Measurements from ENCODE around the gene FOXL2NB. TPM values are rescaled to one million over a fixed set of nuclear protein-coding genes. Genes with fewer than 3 reads are reported as not detected.

Gene FOXL2NB
- total and polyA plus RNA-seq, 2 donors from 2014 or later = not detected

DNA sequence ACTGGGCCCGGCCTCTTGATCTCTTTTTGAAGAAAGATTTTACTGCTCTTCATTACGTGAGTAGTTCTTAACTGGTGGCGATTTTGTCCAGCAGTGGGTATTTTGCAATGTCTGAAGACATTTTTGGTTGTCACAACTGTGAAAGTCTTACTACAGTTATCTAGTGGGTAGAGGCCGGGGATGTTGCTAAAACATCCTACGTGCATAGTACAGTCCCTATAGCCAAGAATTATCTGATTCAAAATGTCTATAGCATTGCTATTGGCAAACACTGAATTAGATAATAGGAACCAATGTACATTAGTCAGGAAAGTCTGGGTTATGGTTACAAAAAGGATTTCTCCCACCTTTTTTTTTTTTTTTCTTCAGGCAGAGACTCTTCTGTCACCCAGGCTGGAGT is 38.2 kb upstream of the FOXL2NB start:
- Histone ChIP-seq H3K9ac (ENCODE audit: low read length in 3 of 3) (no peak overlapping the region), H3K27ac (ENCODE audit: low read depth in 2 of 2, low read length in 2 of 2) (no peak overlapping the region), H3K27me3 (ENCODE audit: control insufficient read depth, insufficient read depth, low read length) (no peaks in the 10 kb centered on the region), H3K4me1 (ENCODE audit: control insufficient read depth in 2 of 3, insufficient read depth in 2 of 3, low read depth in 1 of 3, low read length in 3 of 3) (no peaks in the 10 kb centered on the region), H3K9me3 (ENCODE audit: control insufficient read depth in 2 of 3, insufficient read depth in 1 of 3, low read length in 3 of 3) (no peaks in the 10 kb centered on the region), H3K4me3 (ENCODE audit: low read length in 3 of 3) (no peak overlapping the region), H3K36me3 (ENCODE audit: control insufficient read depth in 2 of 3, insufficient read depth in 3 of 3, low read length in 3 of 3) (no peaks in the 10 kb centered on the region)
- TF ChIP-seq, protein P1, sequence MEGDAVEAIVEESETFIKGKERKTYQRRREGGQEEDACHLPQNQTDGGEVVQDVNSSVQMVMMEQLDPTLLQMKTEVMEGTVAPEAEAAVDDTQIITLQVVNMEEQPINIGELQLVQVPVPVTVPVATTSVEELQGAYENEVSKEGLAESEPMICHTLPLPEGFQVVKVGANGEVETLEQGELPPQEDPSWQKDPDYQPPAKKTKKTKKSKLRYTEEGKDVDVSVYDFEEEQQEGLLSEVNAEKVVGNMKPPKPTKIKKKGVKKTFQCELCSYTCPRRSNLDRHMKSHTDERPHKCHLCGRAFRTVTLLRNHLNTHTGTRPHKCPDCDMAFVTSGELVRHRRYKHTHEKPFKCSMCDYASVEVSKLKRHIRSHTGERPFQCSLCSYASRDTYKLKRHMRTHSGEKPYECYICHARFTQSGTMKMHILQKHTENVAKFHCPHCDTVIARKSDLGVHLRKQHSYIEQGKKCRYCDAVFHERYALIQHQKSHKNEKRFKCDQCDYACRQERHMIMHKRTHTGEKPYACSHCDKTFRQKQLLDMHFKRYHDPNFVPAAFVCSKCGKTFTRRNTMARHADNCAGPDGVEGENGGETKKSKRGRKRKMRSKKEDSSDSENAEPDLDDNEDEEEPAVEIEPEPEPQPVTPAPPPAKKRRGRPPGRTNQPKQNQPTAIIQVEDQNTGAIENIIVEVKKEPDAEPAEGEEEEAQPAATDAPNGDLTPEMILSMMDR (IDR thresholded peaks at IDR 0.05; ENCODE audit: borderline replicate concordance, extremely low read depth, insufficient read depth) = no peak
- FAIRE-seq (no peak), DNase-seq (no peak)
- intact Hi-C loops (cut with DNase I) = no loop called here

DNA sequence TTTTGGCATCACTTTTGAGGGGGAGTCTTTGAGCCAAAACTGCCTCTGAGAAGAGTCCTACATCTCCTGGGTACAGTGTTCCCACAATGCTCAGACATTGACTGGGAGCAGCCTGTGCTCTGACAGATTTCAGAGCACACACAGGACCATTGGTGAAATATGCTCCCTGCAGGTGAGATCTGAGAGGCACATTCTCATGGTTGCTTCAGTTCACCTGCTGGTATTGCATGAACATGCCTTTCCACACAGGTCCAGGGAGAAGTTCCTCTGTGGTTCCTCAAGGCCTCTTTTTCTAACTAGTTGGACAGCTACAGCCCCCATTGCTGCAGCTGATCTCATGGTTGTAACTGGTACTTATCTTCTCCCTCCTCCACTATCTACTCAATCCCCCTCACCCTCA is 37.1 kb upstream of the FOXL2NB start:
- H3K9me3 ChIP-seq (ENCODE audit: control insufficient read depth in 2 of 3, insufficient read depth in 1 of 3, low read length in 3 of 3) = no peaks in the 10 kb centered on the region
- no peak overlapping the region for H3K27ac ChIP-seq (ENCODE audit: low read depth in 2 of 2, low read length in 2 of 2)
- no peaks in the 10 kb centered on the region for H3K36me3 ChIP-seq (ENCODE audit: control insufficient read depth in 2 of 3, insufficient read depth in 3 of 3, low read length in 3 of 3)
- H3K27me3 ChIP-seq (ENCODE audit: control insufficient read depth, insufficient read depth, low read length) = no peaks in the 10 kb centered on the region
- no peak overlapping the region for H3K9ac ChIP-seq (ENCODE audit: low read length in 3 of 3)
- no peak overlapping the region for H3K4me3 ChIP-seq (ENCODE audit: low read length in 3 of 3)
- DNase-seq = no peak
- no peaks in the 10 kb centered on the region for H3K4me1 ChIP-seq (ENCODE audit: control insufficient read depth in 2 of 3, insufficient read depth in 2 of 3, low read depth in 1 of 3, low read length in 3 of 3)
- no peak for FAIRE-seq
- intact Hi-C loops (cut with DNase I) = no loop called here
- TF ChIP-seq, protein P1 (IDR thresholded peaks at IDR 0.05; ENCODE audit: borderline replicate concordance, extremely low read depth, insufficient read depth) = no peak

DNA sequence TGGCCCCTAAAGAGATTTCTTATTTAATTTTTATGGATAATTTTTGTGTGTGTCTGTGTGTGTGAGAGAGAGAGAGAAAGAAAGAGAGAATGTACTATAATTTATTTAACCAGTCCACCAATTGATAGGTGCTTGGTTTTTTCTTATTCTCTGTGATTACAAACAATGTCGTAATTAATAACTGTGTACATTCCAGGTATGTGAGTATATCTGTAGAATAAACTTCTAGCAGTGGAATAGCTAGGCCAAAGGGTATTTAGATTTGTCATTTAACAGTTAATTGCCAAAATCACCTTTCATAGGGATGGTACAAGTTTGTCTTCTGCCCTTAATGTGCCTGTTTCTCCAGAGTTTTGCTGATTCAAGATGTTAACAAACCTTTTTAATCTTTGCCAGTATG is 35.4 kb upstream of the FOXL2NB start:
- TF ChIP-seq, protein P1 (IDR thresholded peaks at IDR 0.05; ENCODE audit: borderline replicate concordance, extremely low read depth, insufficient read depth) = no peak
- intact Hi-C loops (cut with DNase I) = no loop called here
- Histone ChIP-seq H3K27me3 (ENCODE audit: control insufficient read depth, insufficient read depth, low read length) (no peaks in the 10 kb centered on the region), H3K4me3 (ENCODE audit: low read length in 3 of 3) (no peak overlapping the region), H3K9ac (ENCODE audit: low read length in 3 of 3) (no peak overlapping the region), H3K27ac (ENCODE audit: low read depth in 2 of 2, low read length in 2 of 2) (no peak overlapping the region), H3K4me1 (ENCODE audit: control insufficient read depth in 2 of 3, insufficient read depth in 2 of 3, low read depth in 1 of 3, low read length in 3 of 3) (peaks cover 0 to 3% (median 2%) of the 10 kb centered on the region in 3 donors), H3K36me3 (ENCODE audit: control insufficient read depth in 2 of 3, insufficient read depth in 3 of 3, low read length in 3 of 3) (no peaks in the 10 kb centered on the region), H3K9me3 (ENCODE audit: control insufficient read depth in 2 of 3, insufficient read depth in 1 of 3, low read length in 3 of 3) (no peaks in the 10 kb centered on the region)
- no peak for DNase-seq
- FAIRE-seq = no peak

DNA sequence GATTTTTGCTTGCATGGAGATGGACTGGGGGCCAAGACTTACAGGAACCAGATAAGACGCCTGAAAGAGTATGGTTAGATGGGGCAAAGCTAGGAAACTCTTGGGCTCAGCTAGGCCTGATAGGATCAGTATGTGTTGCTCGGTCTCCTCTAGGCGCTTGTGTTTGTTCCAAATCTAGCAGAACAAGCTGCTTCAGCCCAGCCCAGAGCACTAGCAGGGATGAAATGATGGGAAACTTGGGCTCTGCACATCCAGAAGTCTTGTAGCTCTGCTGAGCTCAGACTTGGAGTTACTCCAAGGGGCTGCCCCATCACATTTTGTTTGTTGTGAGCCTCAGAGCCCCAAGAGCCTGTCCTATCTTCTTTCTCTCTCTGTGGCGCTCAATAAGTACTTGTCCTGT is 34.8 kb upstream of the FOXL2NB start:
- H3K27me3 ChIP-seq (ENCODE audit: control insufficient read depth, insufficient read depth, low read length) = no peaks in the 10 kb centered on the region
- no peak overlapping the region for H3K4me3 ChIP-seq (ENCODE audit: low read length in 3 of 3)
- intact Hi-C loops (cut with DNase I) = no loop called here
- H3K27ac ChIP-seq (ENCODE audit: low read depth in 2 of 2, low read length in 2 of 2) = no peak overlapping the region
- FAIRE-seq (no peak), DNase-seq (no peak)
- TF ChIP-seq, protein P1 (IDR thresholded peaks at IDR 0.05; ENCODE audit: borderline replicate concordance, extremely low read depth, insufficient read depth) = no peak
- no peak overlapping the region for H3K9ac ChIP-seq (ENCODE audit: low read length in 3 of 3)
- H3K4me1 ChIP-seq (ENCODE audit: control insufficient read depth in 2 of 3, insufficient read depth in 2 of 3, low read depth in 1 of 3, low read length in 3 of 3) = peaks cover 0 to 6% (median 4%) of the 10 kb centered on the region in 3 donors
- no peaks in the 10 kb centered on the region for H3K9me3 ChIP-seq (ENCODE audit: control insufficient read depth in 2 of 3, insufficient read depth in 1 of 3, low read length in 3 of 3)
- no peaks in the 10 kb centered on the region for H3K36me3 ChIP-seq (ENCODE audit: control insufficient read depth in 2 of 3, insufficient read depth in 3 of 3, low read length in 3 of 3)

All from kidney (tissue), 14 donors.